Stimulated activated CD8-positive, alpha-beta memory T cell treated with anti-CD3 and anti-CD28 coated beads, Interleukin-2, amount 100 ng/mL, for 48 hours (primary cell): Measurements from ENCODE around the gene STX18.

ENCODE experiments used
- DNase-seq, 2 donors: peaks; one replicate each; pipeline ENCODE4 v3.0.0-alpha.2; 2020; ENCODE audit warnings: low read depth in 2 of 2

The STX18 gene

DNA sequence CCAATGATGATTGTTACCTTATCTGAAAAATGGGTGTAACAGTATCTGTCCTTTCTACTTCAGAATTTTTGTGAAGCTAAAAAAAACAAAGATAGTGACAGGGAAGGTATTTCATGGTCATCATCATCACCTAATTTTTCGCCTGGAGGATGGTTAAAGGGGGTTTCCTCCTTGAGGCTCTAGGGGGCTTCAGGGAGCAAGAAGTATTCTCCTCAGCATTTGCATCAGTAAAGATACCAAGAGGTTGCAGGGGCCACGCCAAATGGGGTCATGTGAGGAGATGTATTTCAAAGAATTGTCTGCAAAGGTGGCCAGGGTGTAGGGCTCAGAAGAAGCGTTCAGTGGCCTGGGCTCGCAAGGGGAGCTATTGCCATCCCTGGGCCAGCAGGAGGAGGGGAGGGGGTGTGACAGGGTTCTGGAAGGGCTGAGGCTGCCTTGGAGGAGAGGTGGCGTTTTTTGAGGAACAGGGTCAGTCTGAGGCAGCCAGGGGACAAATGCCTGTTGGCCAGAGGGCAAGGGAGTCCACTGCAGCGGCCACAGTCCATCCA, 162.2 kb downstream of the STX18 start:
- no peak for DNase-seq

DNA sequence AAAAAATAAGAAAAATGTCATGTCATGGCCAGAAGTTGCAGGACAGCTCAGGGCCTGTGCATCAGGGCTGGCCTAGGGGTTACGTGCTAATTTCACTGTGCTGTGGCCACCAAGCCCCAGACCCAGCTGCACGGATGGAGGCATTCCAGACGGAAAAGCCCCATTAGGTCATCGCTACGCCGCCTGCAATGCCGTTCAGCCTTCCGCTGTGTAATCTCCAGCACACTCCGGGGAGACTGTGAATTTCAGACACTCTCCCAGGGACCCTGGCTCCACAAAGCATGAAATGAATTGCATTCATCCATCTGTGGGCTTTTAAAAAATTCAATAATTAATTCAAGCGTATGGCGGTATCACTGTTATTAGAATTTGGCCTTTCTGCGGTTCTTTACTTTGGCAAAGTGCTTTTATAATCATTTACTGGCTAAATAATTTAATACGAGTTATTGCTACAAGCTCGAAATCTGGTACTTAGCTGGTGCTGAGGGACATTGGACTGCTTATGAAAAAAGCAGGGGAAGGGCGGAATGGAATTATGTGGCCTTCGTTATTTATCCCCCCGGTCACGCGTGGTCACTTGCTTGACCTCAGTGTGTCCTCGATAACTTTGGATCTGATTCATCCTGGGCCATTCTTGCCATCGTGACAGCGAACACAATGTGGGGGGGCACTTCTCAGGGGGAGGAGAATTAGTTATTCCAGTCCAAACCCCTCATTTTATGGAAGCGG, 164.0 kb downstream of the STX18 start:
- no peak for DNase-seq

DNA sequence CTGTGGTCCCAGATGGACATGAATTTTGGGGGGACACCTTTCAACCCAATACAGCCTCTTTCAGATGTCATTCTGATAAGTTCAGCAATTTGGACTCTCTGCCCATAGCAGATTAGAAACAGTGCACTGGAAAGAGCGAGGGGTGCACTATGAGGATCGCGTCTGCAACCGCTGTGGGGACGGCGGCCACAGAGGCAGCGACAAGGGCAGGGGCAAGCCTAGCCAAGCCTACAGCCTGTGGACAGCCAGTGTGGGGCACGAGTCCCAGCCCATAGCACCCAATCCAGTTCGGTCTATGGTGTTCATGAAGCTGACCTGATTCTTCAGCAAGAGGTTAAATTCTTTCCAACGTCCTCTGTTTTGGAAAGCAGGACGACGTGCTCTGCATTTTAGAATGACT, 164.7 kb downstream of the STX18 start:
- no peak for DNase-seq

DNA sequence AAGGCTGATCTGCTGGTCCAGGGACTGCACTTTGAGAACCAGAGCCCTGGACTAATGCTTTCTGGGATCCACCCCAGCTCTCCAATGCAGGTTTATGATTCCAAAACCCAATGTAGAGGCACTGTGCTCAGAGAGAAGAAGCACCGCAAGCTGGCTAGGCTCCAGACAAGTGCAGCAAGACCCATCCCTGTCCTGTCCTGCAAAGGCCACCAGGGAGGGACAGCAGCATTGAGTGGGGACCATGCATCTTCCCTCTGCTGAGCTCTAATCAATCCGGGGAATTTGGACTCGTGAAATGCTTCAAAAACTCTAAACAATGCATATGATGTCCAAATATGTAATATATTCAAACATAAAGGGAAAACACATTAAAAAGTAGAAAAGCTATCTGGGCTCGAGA, 165.8 kb downstream of the STX18 start:
- no peak for DNase-seq

DNA sequence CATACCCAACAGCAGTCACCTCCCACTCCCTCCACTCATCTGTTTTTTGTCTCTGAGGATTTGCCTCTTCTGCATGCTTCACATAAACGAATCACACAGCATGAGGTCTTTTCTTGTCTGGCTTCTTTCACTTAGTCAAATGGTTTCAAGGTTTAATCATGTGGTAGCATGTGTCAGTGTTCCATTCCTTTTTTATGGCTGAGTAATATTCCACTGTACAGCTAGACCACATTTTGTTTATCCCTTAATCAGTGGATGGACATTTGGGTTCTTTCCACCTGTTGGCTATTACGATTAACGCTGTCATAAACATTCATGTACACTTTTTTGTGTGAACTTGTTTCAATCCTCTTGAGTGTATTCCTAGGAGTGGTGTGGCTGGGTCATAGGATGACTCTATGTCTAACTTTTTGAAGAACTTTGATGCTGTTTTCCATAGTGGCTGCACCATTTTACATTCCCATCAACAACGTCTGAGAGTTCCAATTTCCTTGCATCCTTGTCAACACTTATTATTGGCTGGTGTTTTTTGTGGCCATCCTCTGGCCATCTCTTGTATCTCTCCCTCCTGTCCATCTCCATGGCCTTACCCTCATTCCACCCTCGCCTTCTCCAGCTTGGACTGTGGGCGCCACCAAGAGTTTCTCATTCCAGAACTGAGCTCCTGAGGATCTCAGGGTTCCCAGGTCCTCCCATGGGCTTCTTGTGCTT, 167.3 kb downstream of the STX18 start:
- DNase-seq = no peak
